ENCODE results near the gene NAA80. TPM values are rescaled to one million over a fixed set of nuclear protein-coding genes. Genes with fewer than 3 reads are reported as not detected.

NAA80 gene
- total and polyA plus RNA-seq, 2 of the 13 experiments (the other 11 are each of a cell fraction or from before 2014, with no cell fraction given), result 3.4 to 8.7 TPM

DNA sequence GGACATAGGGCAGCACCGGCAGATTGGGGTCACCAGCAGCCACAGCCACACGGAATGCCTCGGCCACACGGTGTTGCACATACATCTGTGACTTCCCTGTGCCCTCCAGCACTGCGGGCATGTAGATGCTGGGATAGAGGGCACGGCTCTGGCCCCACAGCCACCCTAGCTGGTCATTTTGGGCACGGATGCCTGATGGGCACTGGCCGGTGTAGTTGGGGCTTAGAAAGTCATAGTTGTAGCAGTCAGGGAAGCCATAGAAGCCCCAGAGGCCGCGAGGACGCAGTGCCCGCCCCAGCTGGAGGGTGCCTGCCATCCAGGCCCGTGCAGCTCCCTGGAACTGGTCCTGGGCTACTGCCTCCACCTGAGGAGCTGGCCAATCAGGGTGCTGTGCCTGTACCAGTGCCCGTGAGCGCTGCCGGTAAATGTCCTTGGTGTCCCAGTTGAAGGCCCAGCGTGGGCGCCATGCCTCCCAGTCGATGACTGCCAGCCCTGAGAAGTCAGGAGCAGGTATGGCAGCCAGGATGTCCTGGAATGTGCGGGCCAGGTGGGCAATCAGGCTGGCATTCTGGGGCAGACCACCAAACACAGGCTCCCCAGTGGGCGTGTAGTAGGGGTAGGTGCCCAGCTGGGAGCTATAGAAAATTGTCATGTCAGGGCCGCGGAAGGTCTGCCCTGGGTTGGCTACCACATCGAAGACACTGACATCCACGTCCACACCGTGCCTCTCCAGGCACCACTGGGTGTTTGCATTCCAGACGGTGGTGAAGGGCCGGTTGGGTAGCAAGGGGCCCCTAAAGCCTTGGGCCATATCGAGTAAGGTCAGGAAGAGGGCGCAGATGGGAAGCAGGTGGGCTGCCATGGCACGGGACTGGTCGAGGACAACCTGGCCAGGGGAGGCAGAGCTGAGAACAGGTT is 3.1 kb upstream of the NAA80 start (continued):
- TF ChIP-seq, protein P1, sequence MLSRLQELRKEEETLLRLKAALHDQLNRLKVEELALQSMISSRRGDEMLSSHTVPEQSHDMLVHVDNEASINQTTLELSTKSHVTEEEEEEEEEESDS (CRISPR knock-in tag; IDR thresholded peaks at IDR 0.05; ENCODE audit: borderline replicate concordance), result no peak
- TF ChIP-seq ZNF563 (CRISPR knock-in tag; IDR thresholded peaks at IDR 0.05) (peak; percentile 53), ZNF7 (CRISPR knock-in tag; IDR thresholded peaks at IDR 0.05) (no peak), CC2D1A (CRISPR knock-in tag; IDR thresholded peaks at IDR 0.05) (peak; percentile 11; the same call in 1 of the 2 replicates), NFE2 (CRISPR knock-in tag; IDR thresholded peaks at IDR 0.05) (no peak), PAWR (CRISPR knock-in tag; IDR thresholded peaks at IDR 0.05; ENCODE audit: borderline replicate concordance) (0 out of 2 replicates have a peak, but pooled peaks have one; percentile 78), NFYB (CRISPR knock-in tag; IDR thresholded peaks at IDR 0.05) (peak; percentile 38; the same call in 1 of the 2 replicates), TRIM22 (IDR thresholded peaks at IDR 0.05) (no peak), ZBTB7A (CRISPR knock-in tag; IDR thresholded peaks at IDR 0.05) (0 out of 2 replicates have a peak, but pooled peaks have one; percentile 23), ZNF33A (CRISPR knock-in tag; IDR thresholded peaks at IDR 0.05; ENCODE audit: borderline replicate concordance) (no peak), RBM22 (optimal IDR thresholded peaks at IDR 0.05; ENCODE audit: low read length) (peak; percentile 65), NRL (CRISPR knock-in tag; IDR thresholded peaks at IDR 0.05; ENCODE audit: borderline replicate concordance) (peak; percentile 26; the same call in 1 of the 2 replicates), ZNF772 (CRISPR knock-in tag; IDR thresholded peaks at IDR 0.05) (peak; percentile 56; the same call in 1 of the 2 replicates), CEBPG (CRISPR knock-in tag; IDR thresholded peaks at IDR 0.05) (no peak), SP4 (CRISPR knock-in tag; IDR thresholded peaks at IDR 0.05) (peak; percentile 68; the same call in 1 of the 2 replicates), GLI4 (CRISPR knock-in tag; IDR thresholded peaks at IDR 0.05; ENCODE audit: borderline replicate concordance) (peak; percentile 61; the same call in 1 of the 2 replicates), AKAP8 (CRISPR knock-in tag; IDR thresholded peaks at IDR 0.05) (peak; percentile 18; the same call in 1 of the 2 replicates), ZNF264 (CRISPR knock-in tag; IDR thresholded peaks at IDR 0.05) (peak; percentile 48; the same call in 1 of the 2 replicates), XRCC5 (optimal IDR thresholded peaks at IDR 0.05; ENCODE audit: low read length) (peak; percentile 6), SALL2 (CRISPR knock-in tag; IDR thresholded peaks at IDR 0.05) (peak; percentile 13; the same call in 1 of the 2 replicates), ZBTB4 (CRISPR knock-in tag; IDR thresholded peaks at IDR 0.05; ENCODE audit: borderline replicate concordance) (0 out of 2 replicates have a peak, but pooled peaks have one; percentile 1), ZNF292 (CRISPR knock-in tag; IDR thresholded peaks at IDR 0.05; ENCODE audit: borderline replicate concordance, low read depth) (no peak)
- TF ChIP-seq, protein P2, sequence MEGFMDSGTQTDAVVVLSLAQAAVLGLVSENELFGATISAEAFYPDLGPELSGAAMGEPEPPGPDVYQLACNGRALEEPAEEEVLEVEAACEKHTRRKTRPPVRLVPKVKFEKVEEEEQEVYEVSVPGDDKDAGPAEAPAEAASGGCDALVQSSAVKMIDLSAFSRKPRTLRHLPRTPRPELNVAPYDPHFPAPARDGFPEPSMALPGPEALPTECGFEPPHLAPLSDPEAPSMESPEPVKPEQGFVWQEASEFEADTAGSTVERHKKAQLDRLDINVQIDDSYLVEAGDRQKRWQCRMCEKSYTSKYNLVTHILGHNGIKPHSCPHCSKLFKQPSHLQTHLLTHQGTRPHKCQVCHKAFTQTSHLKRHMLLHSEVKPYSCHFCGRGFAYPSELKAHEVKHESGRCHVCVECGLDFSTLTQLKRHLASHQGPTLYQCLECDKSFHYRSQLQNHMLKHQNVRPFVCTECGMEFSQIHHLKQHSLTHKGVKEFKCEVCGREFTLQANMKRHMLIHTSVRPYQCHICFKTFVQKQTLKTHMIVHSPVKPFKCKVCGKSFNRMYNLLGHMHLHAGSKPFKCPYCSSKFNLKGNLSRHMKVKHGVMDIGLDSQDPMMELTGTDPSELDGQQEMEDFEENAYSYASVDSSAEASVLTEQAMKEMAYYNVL (CRISPR knock-in tag; IDR thresholded peaks at IDR 0.05; ENCODE audit: borderline replicate concordance), result no peak
